NCI-H2196 treated with DMSO at 0.1 percent for 48 hours (cell line): ENCODE data around the gene ZNF680.
A peak's percentile ranks its signal among the peaks of the same experiment; 100 is the strongest.
"Not testable (repeated sequence)": the region's sequence is repeated elsewhere in the genome, so short reads cannot be mapped to it uniquely, and the experiment has no call there.

Experiments
- DNase-seq: peaks from one replicate; lab custom pipeline; 2025; ENCODE audit not compliant: unreplicated experiment; lab: John Stamatoyannopoulos, UW

Gene ZNF680

DNA sequence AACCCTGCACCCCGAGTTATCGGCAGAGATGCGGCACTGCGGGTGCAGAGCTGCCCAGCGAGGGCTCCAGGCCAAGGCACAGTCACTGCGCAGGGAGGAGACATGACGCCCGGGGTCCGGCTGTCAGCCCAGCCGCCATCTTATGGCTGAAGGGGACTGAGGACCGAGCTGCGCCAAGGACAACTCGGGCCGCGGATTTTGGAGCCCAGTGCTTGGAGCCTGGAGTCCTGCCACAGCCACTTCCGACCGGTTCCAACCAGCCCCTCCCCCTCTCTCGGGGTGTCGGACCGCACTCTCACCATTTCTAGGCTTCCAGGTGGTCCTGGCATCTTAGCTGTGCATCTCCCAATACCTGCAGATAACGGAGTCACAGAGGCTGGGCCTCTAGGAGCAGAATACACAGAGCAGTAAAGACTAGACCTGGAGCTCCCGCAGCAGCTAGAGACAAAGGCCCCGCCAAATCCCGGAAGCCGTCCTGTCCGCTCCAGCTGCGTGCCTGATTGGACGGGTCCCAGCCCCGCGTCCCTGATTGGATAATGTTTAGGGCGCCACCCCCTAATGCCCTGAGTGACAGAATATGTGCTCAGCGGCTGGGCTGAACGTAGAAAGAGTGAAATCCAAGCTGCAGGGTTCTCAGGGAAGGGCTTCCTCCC lies at the start of gene ZNF680:
Gene ZNF680, minus strand, starts transcription at position 446 of the 653 bp plus-strand sequence. Its CDS starts 117 bp downstream, at position 329.
- DNase-seq: peak; percentile 92

DNA sequence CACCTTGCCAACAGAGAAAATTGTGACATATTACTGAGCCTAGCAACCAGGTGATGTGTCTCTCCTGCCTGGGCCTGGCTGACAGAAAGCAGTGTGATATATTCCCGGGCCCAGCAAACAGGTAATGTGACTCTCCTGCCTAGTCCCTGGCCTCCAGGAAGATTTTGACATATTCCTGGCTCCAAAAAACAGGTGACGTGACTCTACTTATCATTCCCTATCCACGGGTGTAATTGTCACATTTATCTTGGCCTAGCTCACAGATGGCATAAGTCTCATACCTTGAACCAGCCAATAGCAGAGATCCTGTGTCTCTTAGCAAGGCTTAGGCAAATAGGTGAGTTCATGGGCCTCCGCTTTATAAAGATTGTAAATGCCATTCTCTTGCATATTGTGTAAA lies 49.6 kb upstream of the ZNF680 start:
- no peak for DNase-seq

DNA sequence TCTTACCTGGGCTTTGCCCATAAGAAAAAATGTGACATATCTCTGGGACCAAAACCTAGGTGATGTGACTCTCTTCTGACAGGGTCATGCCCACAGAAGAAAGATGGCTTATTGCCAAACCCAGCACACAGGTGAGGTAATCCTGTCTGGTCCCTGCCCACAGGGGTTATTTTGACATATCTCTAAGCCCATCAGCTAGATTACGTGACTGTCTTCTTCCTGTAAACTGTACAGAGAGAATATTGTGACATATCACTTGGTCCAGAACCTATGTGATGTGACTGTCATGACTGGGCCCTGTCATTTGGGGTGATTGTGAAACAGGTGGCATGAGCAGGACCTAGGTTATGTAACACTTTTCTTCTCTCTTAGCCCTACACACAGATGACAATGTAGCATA lies 48.8 kb upstream of the ZNF680 start:
- no peak for DNase-seq

DNA sequence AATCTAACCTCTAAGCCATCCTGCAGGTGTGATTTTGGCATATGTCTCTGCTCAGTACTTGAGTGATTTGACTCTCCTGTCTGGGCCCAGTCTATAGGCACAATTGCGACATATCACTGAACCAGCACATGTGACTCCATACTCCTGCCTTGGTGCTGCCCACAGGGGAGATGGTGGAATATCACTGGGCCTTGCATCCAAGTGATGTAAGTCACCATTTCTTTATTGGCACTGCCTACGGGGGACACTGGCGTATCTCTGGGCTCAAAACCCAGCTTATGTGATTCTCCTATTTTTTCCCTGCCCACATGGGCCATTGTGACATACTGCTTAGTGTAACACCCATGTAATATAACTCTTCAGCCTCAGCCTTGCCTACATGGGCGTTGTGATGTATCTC lies 48.1 kb upstream of the ZNF680 start:
- no peak for DNase-seq

DNA sequence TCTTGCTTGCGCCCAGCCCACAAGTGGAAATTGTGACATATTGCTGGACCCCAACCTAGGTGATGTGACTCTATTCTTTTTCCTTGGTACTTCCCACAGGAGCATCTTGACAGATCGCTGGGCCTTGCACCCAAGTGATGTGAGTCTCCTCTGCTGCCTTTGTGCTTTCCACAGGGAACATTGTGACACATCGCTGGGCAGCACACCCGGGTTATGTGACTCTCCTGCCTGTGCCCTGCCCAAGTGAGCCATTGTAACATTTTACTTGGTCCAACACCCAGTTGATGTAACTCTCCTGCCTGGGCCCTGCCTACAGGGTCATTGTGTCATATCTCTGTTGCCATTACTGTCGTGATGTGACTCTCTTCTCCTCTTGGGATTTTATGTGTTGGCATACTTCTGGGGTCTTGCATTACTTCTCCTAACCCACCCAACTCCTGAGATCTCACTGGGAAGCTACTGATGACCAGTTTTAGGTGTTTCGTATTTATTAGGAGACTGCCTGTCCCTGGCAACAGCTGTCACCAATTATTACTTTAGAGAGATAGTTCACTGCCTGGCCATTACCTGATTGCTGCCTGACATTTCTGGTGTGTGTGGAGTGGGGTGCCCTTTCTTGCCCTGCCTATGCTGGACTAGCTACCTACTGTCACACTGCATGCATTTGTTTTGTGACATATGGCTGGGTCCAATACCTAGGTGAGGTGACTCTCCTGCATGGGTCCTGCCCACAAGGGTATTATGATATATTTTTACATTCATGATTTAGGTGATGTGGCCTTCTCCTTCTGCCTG lies 45.4 kb upstream of the ZNF680 start:
- DNase-seq: no peak

DNA sequence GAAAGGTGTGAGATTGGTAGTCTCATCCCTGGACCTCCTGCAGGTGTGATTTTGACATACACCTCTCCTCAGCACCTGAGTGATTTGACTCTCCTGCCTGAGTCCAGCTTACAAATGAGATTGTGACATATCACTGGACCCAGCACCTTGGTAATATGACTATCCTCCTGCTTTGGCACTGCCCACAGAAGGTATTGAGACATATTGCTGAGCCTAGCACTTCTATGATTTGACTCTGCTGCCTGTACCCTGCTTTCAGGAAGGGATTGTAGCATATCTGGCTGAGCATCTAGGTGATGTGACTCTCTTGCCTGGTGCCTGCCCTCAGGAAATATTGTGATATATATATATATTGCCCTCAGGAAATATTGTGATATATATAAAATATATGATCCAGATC lies 43.5 kb upstream of the ZNF680 start:
- DNase-seq: no peak

DNA sequence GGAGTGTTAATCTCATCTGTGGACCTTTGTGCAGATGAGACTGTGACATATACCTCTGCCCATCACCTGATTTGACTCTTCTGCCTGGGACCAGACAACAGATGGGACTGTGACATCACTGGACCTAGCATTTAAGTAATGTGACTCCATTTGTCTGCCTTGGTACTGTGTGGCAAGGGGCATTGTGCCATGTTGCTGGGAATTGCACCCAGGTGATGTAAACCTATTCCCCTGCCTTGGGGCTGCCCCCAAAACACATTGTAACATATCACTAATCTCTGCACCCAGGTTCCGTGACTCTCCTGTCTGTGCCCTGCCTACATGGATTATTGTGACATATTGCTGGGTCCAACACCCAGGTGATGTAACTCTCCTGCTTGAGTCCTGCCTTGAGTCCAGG lies 40.4 kb upstream of the ZNF680 start:
- DNase-seq: no peak

DNA sequence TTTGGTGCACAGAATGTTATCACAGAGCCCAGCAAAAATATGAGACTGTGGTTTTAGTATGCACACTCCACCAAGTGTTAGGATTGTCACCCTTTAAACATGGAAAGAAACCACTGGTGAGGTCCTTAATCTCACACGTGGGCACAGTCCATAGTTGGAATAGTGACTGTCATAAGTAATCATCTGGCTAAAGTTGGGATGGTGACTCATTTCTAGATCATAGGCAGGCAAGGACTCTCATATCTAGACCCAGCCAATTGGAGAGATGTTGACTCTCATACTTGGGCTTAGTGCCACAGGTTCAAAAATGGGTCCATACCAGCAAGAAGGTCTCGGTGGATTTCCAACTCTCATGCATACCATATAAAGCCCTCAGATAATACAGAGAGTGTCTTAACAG lies 39.6 kb upstream of the ZNF680 start:
- no peak for DNase-seq

DNA sequence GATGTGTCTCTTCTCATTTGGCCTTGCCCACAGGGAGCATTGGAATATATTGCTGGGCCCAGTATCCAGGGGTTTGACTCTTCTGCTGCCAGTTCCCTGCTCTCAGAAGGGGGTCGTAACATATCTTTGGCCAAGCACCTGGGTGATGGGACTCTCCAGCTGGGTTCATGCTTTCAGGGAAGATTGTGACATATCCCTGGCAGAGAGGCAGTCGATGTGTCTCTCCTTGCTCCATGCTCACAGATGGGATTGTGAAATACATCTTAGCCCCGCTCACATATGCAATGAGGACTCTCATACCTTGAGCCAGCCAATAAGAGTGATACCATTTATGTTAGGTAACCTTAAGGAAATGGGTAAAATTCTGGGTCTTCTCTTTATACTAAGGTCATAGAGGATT lies 39.2 kb upstream of the ZNF680 start:
- DNase-seq: no peak

DNA sequence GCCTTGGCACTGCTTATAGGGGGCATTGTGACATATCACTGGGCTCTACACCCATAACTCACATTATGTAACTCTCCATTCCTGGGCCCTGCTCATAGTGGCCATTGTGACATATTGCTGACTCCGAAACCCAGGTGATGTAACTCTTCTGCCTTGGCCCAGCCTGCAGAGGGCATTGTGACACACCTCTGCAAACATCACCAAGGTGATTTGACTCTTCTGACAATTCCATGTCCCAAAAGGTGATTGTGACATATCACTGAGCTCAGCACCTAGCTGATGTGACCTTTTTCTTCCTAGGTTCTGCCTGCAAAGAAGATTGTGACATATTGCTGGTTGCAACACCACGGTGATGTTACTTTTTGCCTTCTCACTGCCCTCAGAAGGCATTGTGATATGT lies 36.5 kb upstream of the ZNF680 start:
- DNase-seq: no peak

DNA sequence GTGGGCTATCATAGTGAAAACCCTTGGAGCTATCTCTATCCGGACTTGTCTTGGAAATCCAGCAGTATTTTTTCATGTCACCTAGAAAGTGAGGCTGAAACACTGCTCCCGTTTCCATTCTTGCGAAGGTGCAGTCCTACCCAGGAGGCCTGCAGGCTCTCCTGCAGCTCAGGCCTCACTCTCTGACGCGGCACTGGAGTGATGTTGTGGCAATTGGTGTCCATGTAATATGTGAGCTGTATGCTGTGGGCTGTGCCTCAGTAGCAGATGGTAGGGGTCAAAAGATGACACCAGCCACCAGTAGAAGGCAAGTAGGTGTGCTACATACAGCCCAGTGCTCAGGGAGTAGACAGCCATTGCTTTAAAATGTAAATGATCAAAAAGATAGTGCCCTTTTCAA lies 28.1 kb upstream of the ZNF680 start:
- no peak for DNase-seq

DNA sequence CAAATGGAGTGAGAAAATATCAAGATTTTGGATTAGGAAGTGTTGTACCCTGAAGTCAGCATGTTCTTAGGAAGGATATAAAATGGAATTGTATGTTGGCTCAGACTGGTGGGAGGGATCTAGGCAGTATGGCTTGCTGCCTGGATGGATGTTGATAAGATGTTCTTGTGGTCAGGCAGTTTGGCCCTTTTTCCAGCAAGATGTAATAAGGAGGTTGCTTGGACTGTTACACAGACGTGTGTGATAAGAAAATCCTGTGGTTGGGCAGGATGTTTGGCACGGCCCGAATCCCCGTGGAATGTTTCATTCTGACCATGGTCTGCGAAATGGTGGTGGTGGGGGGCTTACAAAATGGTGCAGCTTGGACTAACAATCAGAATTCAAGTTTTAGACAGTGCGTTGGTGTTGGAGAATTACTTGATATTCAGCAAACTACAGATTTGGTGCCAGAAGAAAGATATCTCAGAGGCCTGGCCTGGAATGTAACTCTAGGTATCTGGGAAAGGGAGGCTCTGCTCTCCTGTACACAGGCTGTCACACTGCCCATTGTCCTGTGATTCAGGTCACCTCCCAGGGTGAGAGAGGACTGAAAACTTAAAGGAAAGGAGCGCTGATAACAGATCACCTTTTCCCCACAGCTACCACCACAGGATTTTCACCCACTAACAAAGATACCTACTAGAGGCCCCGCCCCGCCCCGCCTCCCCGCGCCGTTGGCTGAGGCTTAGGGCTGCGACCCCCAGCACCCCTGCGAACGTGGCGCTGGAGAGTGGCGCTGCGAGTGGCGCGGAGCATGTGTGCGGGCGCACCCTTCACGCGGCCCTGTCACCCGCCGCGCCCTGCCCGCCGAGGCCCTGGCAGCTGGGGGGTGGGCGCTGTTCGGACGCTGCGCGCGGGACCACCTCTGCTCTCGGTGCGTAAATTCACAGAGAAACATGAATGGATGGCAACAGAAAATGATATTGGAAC lies 19.3 kb upstream of the ZNF680 start:
- DNase-seq: no peak

DNA sequence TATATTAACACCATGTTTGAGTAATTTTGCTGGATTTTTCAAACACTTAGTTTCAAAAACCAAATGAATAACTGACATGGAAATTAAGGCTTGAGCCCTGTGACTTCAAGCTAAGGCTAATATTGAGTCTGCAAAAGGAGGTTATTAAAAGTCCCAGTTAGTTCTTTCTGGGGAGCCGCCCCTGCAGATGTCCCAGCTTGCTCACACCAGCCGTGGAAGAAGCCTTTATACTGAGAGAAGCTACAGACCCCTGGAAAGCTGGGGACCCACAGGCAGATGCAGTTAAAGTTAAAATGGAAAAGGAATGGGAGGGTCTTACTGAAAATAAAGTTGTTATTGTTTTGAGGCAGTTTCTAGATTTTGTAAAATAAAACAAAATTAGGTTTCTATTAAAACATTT lies 18.5 kb upstream of the ZNF680 start:
- DNase-seq: no peak

DNA sequence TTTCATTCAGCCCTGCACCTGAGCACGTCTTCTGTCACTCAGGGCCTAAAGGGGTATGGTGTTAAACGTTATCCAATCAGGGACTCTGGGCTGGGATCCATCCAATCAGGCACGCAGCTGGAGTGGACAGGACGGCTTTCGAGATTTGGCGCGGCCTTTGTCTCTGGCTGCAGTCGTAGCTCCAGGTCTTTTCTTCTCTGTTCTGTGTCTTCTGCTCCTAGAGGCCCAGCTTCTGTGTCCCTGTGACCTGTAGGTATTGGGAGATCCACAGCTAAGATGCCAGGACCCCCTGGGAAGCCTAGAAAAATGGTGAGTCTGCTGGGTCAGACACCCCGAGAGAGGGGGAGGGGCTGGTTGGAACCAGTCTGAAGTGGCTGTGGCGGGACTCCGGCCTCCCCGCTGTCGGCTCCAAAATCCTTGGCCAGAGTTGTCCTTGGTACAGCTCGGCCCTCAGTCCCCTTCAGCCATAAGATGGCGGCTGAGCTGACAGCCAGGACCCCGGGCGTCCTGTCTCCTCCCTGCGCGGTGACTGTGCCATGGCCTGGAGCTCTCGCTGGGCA lies 11.7 kb upstream of the ZNF680 start:
- no peak for DNase-seq

DNA sequence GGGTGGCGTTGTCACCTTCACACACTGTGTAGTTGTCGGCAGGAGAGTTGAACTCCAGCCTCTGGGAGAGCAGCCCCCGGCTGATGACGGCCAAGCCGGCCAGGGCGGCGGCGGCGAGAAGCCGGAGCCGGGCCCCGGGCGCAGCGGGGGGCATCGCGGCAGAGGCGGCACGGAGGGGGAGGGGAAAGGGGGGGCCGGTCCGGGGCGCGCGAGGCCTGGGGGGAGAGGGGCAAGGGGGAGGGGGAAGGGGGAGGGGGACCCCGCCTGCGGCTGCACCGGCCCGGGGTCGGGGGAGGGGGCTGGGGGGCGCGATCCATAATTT lies 7.4 kb upstream of the ZNF680 start:
- not testable (repeated sequence) for DNase-seq

DNA sequence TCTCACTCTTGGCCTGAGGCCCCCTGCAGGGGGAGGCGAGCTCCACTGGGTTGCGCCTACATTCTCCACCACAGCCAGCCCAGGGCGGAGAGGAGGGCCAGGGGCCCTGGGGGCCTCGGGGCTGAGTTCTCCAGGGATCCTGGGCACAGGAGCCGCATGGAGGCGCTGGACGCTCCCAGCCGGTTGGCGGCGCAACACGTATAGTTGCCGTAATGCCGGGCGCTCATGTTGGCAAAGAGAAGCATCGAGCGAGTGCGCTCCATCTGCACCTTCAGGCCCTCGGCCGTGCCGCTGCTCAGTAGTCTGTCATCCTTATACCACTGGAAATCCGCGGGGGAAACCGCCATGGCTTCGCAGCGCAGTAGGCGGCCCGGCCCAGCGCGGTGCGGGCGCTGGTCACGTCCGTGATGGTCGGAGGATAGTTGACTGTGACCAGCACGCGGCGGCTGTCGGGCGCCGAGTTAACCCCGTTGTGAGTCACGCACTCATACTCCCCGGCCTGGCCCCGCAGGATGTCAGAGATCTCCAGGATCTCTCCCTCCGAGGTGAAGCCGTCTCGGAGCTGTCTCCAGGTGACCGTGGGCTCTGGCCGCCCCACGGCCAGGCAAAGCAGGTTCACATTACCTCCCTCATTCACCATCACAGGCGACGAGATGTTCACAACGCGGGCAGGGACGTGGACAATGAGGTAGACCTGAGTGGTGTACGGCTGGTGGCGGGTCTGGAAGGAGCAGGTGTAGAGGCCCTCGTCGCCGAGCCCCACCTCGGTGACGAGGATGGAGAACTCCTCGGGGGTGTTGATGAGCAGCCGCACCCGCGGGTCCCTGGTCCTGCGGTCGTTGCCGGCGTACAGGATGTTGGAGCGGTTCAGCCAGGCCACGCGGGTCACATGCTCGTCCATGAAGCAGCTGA lies 6.8 kb upstream of the ZNF680 start:
- DNase-seq: not testable (repeated sequence)

DNA sequence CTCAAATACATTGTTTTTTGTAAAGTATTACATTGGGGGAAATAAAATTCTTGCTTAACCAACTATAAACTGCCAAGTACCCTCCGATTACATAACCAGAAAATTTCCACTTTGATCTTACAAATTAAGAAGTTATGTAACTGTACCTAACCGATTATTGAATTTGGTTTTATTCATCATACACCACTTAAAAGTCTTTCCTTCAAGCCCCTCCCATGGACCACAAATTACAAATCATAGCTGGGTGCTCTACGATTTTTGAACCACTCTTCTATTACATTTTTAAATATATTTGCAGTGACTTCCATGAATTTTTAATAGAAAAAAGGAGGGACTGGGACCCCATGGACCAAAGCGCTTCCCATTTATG lies 630 bp downstream of the ZNF680 start:
- no peak for DNase-seq

DNA sequence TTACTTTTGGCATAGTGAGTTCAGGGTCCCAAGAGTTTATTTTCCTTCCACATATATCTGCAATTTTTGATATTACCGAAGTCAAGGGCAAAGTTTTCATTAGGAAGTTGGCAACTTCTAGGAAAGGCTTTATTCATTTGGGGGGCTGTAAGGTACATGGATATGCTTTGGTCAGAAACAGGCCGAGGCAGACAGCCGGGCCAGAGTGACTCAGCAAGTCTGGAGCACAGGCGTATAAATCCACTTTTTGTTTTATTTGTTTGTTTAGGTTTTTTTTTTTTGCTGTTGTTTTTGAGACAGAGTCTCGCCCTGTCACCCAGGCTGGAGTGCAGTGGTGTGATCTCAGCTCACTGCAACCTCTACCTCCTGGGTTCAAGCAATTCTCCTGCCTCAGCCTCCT lies 3.7 kb downstream of the ZNF680 start:
- DNase-seq: no peak

DNA sequence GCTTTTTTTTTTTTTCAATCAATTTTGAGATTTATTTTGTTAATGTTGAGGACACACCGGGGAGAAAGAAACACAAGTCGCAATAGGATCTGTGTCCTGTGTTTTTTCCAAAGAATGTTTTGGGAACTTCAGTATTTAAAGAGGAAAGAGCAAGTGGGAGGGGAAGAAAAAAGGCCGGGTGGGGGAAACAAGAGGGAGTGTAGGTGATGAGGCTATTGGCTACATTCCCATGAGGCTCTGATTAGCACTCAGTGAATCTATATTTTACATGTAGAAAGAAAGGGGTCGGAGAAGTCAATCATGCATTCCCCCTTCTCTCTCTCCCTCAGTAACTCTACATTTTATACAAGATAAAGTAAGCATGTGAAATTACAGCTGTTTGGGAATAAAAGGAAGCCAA lies 4.1 kb downstream of the ZNF680 start:
- no peak for DNase-seq

DNA sequence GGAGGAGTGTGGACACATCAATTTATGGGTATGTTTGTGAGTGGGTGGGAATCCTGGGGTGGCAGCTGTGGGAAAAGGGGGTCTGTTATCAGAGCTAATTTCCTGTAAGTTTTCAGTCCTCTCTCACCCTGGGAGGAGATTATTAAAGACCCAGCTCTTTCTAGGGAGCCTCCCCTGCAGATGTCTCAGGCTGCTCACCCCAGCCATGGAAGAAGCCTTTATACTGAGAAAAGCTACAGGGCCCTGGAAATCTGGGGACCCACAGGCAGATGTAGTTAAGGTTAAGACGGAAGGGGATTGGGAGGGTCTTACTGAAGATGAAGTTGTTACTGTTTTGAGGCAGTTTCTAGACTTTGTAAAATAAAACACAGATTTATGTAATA lies 4.6 kb downstream of the ZNF680 start:
- DNase-seq: no peak
